Suppressor macrophage treated with lipopolysaccharide for 1 hour (primary cell): ENCODE results near the gene GPR12.
"Not testable (repeated sequence)": the region's sequence is repeated elsewhere in the genome, so short reads cannot be mapped to it uniquely, and the experiment has no call there.

Experiments
- DNase-seq, 3 donors: peaks; one replicate each; pipeline ENCODE4 v3.0.0-alpha.2; 2020 to 2022

The GPR12 gene

GRCh38 chr13:26743971-26744370 is 16.6 kb downstream of the GPR12 start:
- DNase-seq, result no peak

DNA sequence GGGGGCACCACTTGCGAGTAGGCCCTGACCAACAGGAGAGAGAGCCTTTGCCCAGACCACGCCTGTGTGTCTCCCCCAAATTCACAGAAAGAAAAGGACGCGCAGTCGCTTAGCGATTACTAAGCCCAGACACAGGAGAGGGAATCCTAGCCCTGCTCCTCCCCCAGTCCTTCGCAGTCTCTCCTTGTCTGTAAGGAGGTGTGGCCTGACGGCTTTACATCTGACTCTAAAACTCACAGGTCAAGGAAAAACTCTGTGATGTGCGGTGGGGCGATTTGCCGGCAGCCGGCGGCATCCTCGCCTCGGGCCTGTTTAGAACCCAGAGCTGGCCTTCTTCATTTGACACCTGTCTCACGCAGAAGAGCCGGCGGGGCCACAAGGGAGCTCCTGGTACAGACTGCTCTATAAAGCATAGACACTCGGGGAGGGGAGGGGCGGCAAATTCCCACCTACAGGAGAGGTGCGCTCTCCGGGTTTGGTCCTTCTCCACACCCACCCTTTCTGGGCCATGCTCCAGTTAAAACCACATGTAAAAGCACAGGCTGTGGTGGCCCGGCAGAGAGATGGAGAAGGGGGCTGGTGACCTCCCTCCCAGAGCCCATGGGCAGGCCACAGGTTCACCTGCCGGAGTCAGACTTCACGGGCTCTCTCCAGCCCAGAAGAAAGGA is 17.8 kb downstream of the GPR12 start:
- DNase-seq, result no peak

- DNase-seq, result no peak
Measured at GRCh38 chr13:26735677-26736076, 24.9 kb downstream of the GPR12 start.

DNA sequence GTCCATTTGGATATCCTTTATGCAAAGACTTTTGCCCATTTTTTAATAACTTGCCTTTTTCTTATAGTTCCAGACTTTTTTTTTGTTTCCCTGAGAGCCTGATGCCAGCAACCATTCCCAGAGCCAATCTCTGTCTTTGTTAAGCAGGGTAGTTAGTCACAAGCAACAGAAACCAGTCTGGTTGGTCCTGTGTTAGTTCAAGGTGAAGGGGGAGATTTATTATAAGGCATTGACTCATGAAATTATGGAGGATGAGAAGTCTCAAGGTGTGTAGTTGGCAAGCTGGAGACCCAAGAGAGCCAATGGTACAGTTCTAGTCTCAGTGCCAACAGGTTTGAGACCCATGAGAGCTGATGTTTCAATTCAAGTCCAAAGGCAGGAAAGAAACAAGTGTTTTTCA is 33.0 kb downstream of the GPR12 start:
- no peak for DNase-seq

- no peak for DNase-seq
Measured at GRCh38 chr13:26727122-26727521, 33.5 kb downstream of the GPR12 start.

DNA sequence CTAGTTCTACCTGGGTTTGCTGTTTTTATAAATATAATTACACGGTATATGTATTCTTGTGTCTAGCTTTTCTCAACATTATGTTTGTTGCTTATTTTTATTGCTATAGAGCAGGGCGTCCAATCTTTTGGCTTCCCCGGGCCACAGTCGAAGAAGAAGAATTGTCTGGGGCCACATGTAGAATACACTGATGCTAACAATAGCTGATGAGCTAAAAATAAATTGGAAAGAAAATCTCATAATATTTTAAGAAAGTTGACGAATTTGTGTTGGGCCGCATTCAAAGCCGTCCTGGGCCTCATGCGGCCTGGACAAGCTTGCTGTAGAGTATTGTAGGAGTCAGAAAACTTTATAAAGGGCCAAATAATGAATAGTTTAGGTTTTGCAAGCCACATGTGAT is 33.9 kb downstream of the GPR12 start:
- no peak for DNase-seq

DNA sequence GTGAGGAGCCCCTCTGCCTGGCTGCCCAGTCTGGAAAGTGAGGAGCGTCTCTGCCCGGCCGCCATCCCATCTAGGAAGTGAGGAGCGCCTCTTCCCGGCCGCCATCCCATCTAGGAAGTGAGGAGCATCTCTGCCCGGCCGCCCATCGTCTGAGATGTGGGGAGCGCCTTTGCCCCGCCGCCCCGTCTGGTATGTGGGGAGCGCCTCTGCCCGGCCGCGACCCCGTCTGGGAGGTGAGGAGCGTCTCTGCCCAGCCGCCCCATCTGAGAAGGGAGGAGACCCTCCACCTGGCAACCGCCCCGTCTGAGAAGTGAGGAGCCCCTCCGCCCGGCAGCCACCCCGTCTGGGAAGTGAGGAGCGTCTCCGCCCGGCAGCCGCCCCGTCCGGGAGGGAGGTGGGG is 37.0 kb downstream of the GPR12 start:
- not testable (repeated sequence) for DNase-seq

- no peak for DNase-seq
Measured at GRCh38 chr13:26722321-26722720, 38.3 kb downstream of the GPR12 start.

DNA sequence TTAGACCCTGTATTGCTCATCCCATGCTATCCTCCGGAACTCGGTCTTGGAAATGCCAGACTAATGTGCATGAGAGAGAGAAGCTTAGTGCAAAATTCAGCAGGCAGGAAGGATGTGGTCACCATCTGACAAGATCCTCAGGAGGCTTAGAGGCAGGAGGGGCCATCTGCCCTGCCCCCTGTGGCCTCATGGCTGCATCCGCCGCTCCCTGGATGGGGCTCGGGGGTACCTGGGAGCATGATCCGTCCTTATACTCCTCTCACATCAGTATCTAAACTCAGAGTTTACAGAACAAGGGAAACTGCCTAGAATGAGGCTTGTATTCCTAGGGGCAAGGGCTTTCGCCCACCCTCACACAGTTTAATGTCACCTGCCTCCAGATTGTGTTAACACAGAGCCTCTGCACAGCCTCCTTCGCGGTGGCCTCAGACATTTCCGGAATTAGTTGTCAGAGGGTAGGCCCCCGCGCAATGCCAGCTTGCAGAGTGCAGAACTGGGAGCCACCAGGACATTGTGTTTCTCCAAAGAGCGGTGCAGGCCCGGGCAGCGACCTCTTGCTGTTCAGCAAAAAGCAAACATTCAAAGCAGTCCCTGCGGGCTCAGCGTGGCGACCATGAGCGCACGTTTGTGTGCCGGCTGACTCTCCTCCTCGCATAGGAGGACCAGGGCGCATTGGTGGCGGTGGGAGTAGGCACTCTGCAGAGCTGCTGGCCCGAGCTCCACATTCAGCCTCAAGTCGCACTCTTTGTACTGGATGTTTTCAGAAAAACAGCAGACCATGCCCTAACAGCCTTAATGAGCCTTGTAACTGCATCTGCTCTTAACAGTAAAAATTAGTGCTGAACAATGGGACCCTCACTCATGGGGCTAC is 39.1 kb downstream of the GPR12 start:
- peak in 2 of 3 donors; percentile 28 to 46 for DNase-seq

DNA sequence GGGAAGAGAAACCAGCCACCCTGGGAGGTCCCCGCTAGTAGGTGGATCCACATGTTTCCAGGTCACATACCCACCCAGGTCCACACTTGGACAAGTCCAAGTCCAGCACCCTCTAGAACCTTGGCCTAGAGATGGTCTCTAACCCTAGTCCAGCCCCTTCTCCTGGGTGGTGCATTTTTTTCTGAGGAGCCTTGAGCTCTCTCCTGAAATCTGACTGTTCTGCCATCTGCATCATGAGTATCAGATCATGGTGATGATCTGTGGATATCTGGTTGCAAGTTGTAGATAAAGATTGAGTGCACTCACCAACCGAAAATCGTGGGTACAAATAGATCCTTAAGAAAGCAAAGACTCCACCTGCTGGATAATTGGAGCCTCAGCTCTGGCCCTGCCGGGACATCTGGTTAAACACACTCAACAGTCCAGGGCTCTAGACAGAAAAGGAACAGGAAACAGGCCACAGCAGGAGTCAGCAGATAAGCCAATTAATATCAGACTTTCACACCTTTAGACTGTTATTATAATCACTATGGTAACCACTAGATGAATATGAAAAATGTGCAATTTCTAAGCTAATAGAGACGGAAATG is 41.1 kb downstream of the GPR12 start:
- peak in 2 of 3 donors; percentile 14 to 29 for DNase-seq

- DNase-seq, result no peak
Measured at GRCh38 chr13:26718872-26719271, 41.7 kb downstream of the GPR12 start.

GRCh38 chr13:26718146-26718545 is 42.4 kb downstream of the GPR12 start:
- no peak for DNase-seq

GRCh38 chr13:26716984-26717383 is 43.6 kb downstream of the GPR12 start:
- no peak for DNase-seq

- DNase-seq, result no peak
Measured at GRCh38 chr13:26713341-26713740, 47.2 kb downstream of the GPR12 start.

DNA sequence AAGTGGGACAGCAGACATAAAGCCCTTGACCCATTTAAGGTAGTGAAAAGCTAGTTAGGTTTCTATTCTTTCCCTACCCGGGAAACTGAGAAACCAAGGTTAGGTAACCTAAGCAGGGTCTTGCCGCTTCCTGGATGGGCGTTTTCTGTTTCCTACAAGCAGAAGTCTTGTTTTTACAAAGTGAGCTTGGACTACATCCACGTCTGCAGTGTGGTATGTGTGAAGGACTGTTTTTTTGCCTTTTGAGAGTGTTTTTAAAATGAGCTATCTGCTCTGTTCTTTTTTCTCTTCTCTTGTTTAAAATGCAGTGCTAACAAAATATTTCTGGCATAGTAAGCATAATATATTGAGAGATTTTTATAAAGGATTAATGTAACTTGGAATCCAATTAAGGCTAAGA is 49.4 kb downstream of the GPR12 start:
- DNase-seq, result no peak

- no peak for DNase-seq
Measured at GRCh38 chr13:26710166-26710565, 50.4 kb downstream of the GPR12 start.

- no peak for DNase-seq
Measured at GRCh38 chr13:26709461-26709860, 51.1 kb downstream of the GPR12 start.

DNA sequence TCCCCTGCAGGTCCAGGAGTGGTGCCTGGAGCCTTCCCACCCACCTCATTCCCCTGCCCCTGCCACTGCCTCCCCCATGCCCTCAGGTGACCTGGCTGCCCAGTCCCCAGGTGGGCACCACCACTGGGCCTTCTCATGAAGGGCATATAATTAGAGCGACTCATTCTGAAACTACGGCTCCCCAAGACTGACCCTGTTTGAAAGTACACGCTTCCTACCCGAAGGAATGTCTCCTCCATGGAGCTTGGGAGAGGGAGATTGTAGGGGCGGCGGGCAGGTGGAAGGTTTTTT is 52.6 kb downstream of the GPR12 start:
- DNase-seq, result no peak

- peak; percentile 48 to 61 (median 59) for DNase-seq
Measured at GRCh38 chr13:26707122-26708006, 53.2 kb downstream of the GPR12 start.

DNA sequence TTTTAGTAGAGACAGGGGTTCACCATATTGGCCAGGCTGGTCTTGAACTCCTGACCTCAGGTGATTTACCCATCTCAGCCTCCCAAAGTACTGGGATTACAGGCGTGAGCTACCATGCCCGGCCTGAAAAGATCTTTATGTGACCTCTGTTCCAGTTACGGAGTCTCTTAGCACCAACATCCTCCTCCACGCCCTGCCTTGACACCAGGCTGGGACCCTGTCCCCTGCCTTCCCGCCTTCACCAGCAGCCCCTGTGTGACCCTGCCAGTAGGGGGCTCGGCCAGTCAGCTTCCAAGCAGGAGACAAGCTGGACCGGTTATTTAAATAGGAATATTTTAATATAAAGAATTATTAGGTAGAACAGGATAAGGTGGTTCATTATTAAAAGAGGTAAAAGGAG is 54.2 kb downstream of the GPR12 start:
- DNase-seq, result no peak

DNA sequence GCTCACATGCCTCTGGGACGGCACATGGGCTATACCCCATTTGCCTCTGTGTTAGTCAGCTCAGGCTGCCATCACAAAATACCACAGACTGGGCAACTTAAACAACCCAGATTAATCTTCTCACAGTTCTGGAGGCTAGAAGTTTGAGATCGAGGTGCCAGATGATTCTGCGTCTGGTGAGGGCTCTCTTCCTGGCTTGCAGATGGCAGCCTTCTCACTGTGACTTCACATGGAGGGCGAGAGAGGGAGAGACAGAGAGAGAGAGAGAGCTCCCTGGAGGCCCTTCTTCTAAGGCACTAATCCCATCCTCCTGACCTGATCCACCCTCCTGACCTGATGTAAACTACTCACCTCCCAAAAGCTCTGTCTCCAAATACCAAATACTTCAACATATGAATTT is 55.0 kb downstream of the GPR12 start:
- no peak for DNase-seq
